ENCODE measurements around the gene LGALS16.
"Not testable (repeated sequence)": the region's sequence is repeated elsewhere in the genome, so short reads cannot be mapped to it uniquely, and the experiment has no call there.

The LGALS16 gene

GRCh38 chr19:39672473-39672872, 16.8 kb downstream of the LGALS16 start:
- no peak for TF ChIP-seq ESRRG (CRISPR knock-in tag; IDR thresholded peaks at IDR 0.05)
- no peak for TF ChIP-seq POU6F1 (CRISPR knock-in tag; IDR thresholded peaks at IDR 0.05; ENCODE audit: borderline replicate concordance, low read depth)
- no peak for TF ChIP-seq PATZ1 (CRISPR knock-in tag; IDR thresholded peaks at IDR 0.05; ENCODE audit: borderline replicate concordance)
- no peak for TF ChIP-seq OSR1 (CRISPR knock-in tag; IDR thresholded peaks at IDR 0.05)
- TF ChIP-seq ZFP3 (CRISPR knock-in tag; IDR thresholded peaks at IDR 0.05), result no peak
- TF ChIP-seq TSHZ2 (CRISPR knock-in tag; IDR thresholded peaks at IDR 0.05), result no peak
- TF ChIP-seq SNAI2 (CRISPR knock-in tag; IDR thresholded peaks at IDR 0.05), result no peak
- no peak for TF ChIP-seq PPARA (CRISPR knock-in tag; IDR thresholded peaks at IDR 0.05; ENCODE audit: borderline replicate concordance)
- TF ChIP-seq ZC3H10 (CRISPR knock-in tag; IDR thresholded peaks at IDR 0.05), result no peak
- TF ChIP-seq TCF4 (CRISPR knock-in tag; IDR thresholded peaks at IDR 0.05; ENCODE audit: borderline replicate concordance), result no peak
- no peak for TF ChIP-seq ZFP30 (CRISPR knock-in tag; IDR thresholded peaks at IDR 0.05)
- TF ChIP-seq CREB5 (CRISPR knock-in tag; IDR thresholded peaks at IDR 0.05; ENCODE audit: low read depth), result no peak
- TF ChIP-seq CSDC2 (CRISPR knock-in tag; IDR thresholded peaks at IDR 0.05), result no peak
- no peak for TF ChIP-seq TOX (CRISPR knock-in tag; IDR thresholded peaks at IDR 0.05; ENCODE audit: borderline replicate concordance)
- no peak for TF ChIP-seq ISL1 (CRISPR knock-in tag; IDR thresholded peaks at IDR 0.05)
- TF ChIP-seq ZNF70 (CRISPR knock-in tag; IDR thresholded peaks at IDR 0.05), result no peak
- ATAC-seq, result no peak

- not testable (repeated sequence) for ATAC-seq
Observed at GRCh38 chr19:39673862-39674261, 18.1 kb downstream of the LGALS16 start.

- TF ChIP-seq TSHZ2 (CRISPR knock-in tag; IDR thresholded peaks at IDR 0.05), result no peak
- TF ChIP-seq ZFP3 (CRISPR knock-in tag; IDR thresholded peaks at IDR 0.05), result no peak
- TF ChIP-seq PATZ1 (CRISPR knock-in tag; IDR thresholded peaks at IDR 0.05; ENCODE audit: borderline replicate concordance), result no peak
- TF ChIP-seq POU6F1 (CRISPR knock-in tag; IDR thresholded peaks at IDR 0.05; ENCODE audit: borderline replicate concordance, low read depth), result no peak
- no peak for TF ChIP-seq ISL1 (CRISPR knock-in tag; IDR thresholded peaks at IDR 0.05)
- no peak for ATAC-seq
Observed at GRCh38 chr19:39676004-39676403, 20.3 kb downstream of the LGALS16 start.
